ENCODE results near the gene IFNB1. TPM values are rescaled to one million over a fixed set of nuclear protein-coding genes. Genes with fewer than 3 reads are reported as not detected.

Gene IFNB1
- polyA plus RNA-seq (ENCODE audit: insufficient read depth in 1 of 5, insufficient read length in 5 of 5, low replicate concordance in 1 of 5) = not detected
- long read RNA-seq, donor 1 = 0 reads
- long read RNA-seq, donor 2 = 0 reads
- long read RNA-seq, donor 3 = 0 reads
- long read RNA-seq, donor 4 = 0 reads
- long read RNA-seq, donor 5 = 0 reads
- long read RNA-seq, donor 6 = 0 reads
- long read RNA-seq, donor 7 = 0 reads
- long read RNA-seq, donor 8 = 0 reads

GRCh38 chr9:21077781-21078180, at the start of gene IFNB1:
Gene IFNB1 (minus strand): TSS chr9:21077942. CDS start chr9:21077869, 73 bp downstream.
- no peak for DNase-seq

DNA sequence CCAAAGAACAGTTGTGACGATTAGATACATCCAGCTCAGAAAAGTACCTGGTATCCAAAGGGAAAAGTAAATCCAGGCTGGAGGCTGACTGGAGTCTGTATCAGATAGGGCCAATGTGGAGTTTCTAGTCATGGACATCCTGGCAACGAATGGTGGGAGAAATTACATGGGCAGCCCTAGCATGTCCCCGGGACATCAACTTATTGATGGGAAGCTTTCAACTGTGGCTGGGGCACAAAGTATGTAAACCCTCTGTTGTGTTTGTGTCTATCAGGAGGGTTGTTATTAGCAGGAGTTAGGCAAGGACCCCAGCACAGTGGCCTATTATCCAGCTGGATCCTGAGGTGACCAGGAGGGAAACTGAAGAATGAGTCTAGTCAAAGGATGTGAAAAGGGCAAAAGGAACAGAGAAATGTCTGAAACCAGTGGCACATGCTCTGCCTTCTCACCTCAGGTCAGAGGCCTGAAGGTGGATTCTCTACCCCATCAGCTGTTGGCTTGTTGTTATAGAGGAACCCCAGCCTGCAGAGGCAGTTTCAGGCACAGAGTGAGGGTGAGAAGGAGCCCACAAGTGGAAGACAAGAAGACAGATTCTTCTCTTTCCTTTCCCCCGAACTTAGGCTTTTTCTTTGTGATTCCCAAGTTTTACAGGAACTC, 44.0 kb upstream of the IFNB1 start:
- no peak for DNase-seq

DNA sequence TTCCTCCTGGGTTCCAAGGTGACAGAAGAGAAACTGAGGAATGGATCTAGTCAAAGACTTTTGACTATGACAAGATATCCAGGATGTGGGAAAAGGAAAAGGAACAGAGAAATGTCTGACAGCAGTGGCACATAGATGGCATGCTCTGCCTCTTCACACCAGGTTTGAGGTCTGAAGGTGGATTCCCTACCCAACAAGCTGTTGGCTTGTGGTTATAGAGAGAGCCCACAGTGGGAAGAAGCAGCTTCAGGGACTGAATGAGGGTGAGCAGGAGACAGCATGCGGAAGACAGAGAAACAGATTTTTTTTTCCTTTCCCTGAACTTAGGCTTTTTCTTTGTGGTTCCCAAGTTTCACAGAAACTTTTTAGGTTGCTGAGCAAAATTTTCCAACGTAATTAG, 43.3 kb upstream of the IFNB1 start:
- DNase-seq = no peak

- no peak for DNase-seq
Measured at GRCh38 chr9:21119093-21119770, 41.5 kb upstream of the IFNB1 start.

DNA sequence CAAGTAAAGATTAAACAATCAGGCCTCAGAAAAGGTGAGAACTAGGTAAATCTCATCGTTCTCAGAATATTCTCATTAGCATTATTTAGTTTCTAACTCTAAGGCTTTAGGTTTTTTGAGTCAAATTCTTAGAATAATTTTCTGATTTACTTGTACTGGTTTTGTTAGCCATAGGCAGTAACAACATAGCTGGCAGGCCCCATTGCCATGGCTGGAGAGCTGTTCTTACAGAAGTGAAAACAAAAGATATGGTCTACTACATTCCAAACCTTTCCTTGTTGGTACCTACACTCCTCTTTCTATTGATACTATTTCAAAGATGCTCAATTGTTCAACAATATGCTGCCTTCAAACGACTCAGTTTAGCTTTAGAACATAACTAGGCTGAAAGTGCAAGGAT, 36.6 kb upstream of the IFNB1 start:
- DNase-seq = no peak

- DNase-seq = peak; percentile 59 to 66
Measured at GRCh38 chr9:21110708-21111576, 33.2 kb upstream of the IFNB1 start.

DNA sequence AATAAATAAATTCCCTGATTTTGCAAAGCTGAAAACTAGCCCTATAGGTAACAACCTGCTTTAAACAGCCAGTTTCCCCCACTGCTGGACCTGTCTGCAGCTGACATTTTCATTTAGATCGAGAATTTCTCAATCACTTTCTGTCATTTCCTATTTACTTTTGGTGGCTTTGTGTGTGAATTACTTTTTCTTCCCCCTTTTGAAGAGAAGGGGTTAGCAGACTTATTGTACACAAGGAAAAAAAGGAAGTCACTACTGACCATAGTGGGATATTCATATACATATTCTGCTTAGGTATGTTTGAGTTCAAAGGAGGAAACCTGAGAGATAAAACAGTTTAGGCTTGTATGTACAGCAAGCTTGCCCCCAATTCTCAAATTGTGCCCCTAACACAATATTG, 27.0 kb upstream of the IFNB1 start:
- DNase-seq = no peak

- DNase-seq = no peak
Measured at GRCh38 chr9:21102305-21102704, 24.6 kb upstream of the IFNB1 start.

DNA sequence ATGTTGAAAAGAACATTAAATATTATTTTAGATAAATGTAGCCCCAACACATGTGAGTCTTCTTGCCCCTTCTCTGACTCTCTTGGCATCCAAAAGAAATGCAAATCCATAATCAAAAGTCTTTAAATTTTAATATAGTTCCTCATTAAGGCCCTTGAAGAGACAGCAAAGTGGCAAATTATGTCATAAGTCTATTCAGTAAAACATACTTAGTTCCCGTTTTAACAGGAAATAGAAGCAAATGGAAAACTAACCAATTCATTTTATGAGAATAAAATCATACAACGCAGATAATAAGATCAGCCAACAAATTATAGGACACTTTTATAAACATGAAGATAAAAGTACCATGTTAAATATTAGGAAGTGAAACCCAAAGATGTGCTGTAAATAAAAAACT, 20.1 kb upstream of the IFNB1 start:
- DNase-seq = no peak

GRCh38 chr9:21096901-21097255, 19.1 kb upstream of the IFNB1 start:
- no peak for DNase-seq

DNA sequence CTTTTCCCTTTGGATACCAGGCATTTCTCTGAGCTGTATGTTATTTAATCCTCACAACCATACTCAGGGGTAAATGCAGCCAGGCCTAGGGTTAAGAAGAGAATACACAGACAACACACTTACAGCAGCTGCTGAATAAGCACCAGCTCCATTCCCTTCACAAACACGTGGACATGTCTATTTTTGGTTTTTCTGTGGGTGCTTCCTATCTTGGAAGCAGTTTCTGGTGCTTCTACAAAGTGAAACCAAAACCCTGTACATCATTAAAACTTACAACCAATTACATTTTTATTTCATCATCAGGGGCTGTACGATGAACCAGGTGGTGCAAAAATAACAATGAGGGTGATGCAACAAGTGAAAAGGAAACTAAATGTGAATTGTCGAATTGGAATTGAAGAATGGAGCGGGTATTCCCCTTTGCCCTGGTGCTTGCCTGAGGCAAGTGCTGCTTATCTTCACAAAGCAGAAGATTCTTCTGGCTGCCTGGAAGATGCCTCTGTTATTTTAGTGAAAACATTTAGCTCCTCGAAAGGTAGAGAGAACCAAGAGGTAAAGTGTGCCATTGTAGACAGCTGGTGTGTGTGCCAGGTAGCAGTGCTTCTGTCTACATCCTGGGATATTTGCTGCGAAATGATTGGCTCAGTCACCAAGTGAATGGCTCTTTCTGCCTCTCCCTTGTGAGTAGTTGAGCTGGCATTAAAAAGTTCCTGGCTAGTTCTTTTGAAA, 18.6 kb upstream of the IFNB1 start:
- DNase-seq = no peak

GRCh38 chr9:21095561-21095960, 17.8 kb upstream of the IFNB1 start:
- DNase-seq = no peak

DNA sequence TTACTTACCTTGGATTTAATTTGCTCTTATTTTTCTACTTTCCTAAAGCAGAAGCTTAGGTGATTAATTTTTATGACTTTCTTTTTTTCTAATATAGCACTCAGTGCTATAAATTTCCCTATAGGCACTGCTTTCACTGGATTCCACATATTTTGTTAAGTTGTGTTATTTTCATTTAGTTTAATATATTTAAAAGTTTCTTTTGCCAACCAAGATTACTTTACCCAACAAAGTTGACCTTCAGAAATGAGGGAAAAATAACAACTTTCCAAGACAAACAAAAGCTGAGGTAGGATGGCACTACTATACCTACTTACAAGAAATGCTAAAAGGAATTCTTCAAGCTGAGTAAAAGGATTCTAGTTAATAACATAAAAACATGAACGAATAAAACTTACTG, 8.8 kb upstream of the IFNB1 start:
- DNase-seq = no peak

- DNase-seq = no peak
Measured at GRCh38 chr9:21085005-21085404, 7.3 kb upstream of the IFNB1 start.

DNA sequence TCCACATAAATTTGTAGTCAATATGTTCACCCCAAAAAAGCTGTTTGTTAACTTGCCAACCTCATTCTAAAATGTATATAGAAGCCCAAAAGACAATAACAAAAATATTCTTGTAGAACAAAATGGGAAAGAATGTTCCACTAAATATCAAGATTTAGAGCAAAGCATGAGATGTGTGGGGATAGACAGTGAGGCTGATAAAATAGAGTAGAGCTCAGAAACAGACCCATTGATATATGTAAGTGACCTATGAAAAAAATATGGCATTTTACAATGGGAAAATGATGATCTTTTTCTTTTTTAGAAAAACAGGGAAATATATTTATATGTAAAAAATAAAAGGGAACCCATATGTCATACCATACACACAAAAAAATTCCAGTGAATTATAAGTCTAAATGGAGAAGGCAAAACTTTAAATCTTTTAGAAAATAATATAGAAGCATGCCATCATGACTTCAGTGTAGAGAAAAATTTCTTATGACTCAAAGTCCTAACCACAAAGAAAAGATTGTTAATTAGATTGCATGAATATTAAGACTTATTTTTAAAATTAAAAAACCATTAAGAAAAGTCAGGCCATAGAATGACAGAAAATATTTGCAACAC, 6.6 kb upstream of the IFNB1 start:
- DNase-seq = no peak

DNA sequence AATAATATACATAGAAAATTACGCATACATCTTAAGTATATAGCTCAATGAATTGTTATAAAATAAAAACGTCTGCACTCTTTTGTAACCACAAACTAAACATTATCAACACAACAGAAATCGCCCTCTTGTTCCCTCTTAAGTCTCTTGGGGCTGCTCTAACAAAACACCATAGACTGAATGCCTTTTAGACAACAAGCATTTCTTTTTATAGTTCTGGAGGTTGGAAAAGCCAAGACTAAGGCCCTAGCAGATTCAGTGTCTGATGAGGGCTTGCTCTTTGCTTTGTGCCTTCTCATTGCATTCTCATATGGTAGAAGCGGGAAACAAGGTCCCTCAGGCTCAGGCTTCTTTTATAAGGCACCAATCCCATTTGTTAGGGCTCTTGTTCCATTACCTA, 4.9 kb upstream of the IFNB1 start:
- no peak for DNase-seq

DNA sequence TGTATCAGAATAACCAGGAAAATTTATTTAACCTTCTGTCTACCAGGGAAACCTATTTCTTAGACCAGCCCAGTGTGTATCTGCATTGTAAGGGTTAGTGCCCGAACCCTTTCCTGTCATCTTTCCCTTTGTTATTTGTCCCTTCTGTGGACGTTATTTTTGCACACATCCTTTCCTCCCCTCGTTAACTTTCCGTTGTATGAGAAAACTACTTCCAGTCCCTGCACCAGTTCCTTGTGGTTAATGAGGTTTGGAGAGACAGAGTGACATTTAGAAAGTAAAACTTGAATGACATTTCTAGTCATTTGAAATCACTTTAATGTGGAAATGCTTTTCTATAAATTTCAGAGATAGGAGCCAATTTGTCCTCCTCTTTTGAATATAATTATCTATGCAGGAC, 4.3 kb upstream of the IFNB1 start:
- DNase-seq = no peak

DNA sequence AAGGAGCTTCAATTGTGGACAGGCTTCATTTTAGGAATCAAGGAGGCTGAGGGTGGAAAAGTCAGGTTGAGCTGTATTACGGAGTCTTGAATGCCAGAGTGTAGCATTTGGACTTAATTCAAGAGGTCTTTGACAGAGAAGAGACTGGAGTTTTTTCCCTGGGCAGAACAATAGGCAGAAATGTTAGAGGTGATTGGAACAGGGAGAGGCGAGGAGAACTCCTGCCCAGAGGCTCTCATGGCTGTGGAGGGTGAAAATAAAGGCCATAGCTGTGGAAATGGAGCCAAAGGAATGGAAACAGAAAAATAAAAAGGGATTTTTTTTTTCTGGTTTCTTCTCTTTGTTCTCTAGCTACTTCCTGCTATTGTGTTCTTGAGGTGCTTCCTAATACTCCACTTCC, 3.7 kb upstream of the IFNB1 start:
- DNase-seq = no peak

GRCh38 chr9:21080793-21081192, 3.1 kb upstream of the IFNB1 start:
- no peak for DNase-seq

DNA sequence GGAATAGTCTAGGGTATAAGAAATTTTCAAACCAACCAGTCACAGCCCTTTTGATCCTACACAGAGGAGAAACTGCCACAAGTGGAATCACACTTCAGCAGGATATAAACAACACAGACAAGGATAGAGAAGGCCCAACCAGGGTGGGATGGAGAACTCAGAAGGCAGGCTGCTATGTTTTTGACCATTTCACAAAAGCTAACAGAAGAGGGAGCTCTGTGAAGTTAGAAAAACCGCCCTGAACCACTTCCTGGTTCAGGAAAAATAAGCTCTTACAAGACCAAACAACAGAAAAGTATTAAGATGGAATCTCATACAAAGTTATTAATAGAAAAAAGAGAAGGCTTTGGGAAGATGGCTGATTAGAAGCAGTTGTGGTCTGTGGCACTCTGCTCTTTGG, 960 bp upstream of the IFNB1 start:
- DNase-seq = no peak

DNA sequence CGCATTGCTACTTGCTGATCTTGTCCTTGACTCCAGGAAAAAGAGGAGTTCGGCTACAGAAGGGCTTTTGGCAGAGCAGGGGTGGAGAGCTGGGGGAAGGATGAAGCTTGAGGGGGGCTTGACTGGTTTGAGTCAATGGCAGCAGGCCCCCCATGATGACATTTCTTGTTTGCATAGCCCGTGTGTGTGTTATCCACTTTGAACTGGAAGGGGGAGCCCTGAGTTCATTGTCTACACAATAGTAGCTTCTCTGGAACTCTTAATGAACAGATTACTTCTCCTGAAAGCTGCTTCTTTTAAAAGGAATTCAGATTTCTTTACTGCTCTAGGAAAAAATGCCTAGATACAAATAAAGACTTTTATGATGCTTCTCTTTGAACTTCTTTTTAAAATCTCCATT, 2.3 kb downstream of the IFNB1 start:
- no peak for DNase-seq
